ENCODE results near the gene XBP1.

The XBP1 gene

GRCh38 chr22:28791841-28792490, 8.4 kb downstream of the XBP1 start:
- no peak overlapping the region for H3K4me3 ChIP-seq (ENCODE audit: low read depth, low read length)

GRCh38 chr22:28791124-28791523, 9.2 kb downstream of the XBP1 start:
- H3K4me3 ChIP-seq (ENCODE audit: low read depth, low read length) = no peak overlapping the region

More at GRCh38 chr22:28791841-28792490, 8.4 kb downstream of the XBP1 start:
- TF ChIP-seq, protein P1, sequence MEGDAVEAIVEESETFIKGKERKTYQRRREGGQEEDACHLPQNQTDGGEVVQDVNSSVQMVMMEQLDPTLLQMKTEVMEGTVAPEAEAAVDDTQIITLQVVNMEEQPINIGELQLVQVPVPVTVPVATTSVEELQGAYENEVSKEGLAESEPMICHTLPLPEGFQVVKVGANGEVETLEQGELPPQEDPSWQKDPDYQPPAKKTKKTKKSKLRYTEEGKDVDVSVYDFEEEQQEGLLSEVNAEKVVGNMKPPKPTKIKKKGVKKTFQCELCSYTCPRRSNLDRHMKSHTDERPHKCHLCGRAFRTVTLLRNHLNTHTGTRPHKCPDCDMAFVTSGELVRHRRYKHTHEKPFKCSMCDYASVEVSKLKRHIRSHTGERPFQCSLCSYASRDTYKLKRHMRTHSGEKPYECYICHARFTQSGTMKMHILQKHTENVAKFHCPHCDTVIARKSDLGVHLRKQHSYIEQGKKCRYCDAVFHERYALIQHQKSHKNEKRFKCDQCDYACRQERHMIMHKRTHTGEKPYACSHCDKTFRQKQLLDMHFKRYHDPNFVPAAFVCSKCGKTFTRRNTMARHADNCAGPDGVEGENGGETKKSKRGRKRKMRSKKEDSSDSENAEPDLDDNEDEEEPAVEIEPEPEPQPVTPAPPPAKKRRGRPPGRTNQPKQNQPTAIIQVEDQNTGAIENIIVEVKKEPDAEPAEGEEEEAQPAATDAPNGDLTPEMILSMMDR (IDR thresholded peaks at IDR 0.05; ENCODE audit: borderline replicate concordance, insufficient read depth, low read depth, low read length) = no peak

GRCh38 chr22:28788601-28789000, 11.8 kb downstream of the XBP1 start:
- TF ChIP-seq, protein P1 (IDR thresholded peaks at IDR 0.05; ENCODE audit: borderline replicate concordance, insufficient read depth, low read depth, low read length) = no peak
- H3K4me3 ChIP-seq (ENCODE audit: low read depth, low read length) = no peak overlapping the region

More at GRCh38 chr22:28791124-28791523, 9.2 kb downstream of the XBP1 start:
- TF ChIP-seq, protein P1 (IDR thresholded peaks at IDR 0.05; ENCODE audit: borderline replicate concordance, insufficient read depth, low read depth, low read length) = no peak

- no peak overlapping the region for H3K4me3 ChIP-seq (ENCODE audit: low read depth, low read length)
Observed at GRCh38 chr22:28783786-28784671, 16.3 kb downstream of the XBP1 start.

GRCh38 chr22:28780296-28780695, 20.1 kb downstream of the XBP1 start:
- no peak overlapping the region for H3K4me3 ChIP-seq (ENCODE audit: low read depth, low read length)
- TF ChIP-seq, protein P1 (IDR thresholded peaks at IDR 0.05; ENCODE audit: borderline replicate concordance, insufficient read depth, low read depth, low read length) = no peak

More at GRCh38 chr22:28783786-28784671, 16.3 kb downstream of the XBP1 start:
- TF ChIP-seq, protein P1 (IDR thresholded peaks at IDR 0.05; ENCODE audit: borderline replicate concordance, insufficient read depth, low read depth, low read length) = no peak

GRCh38 chr22:28779833-28780232, 20.5 kb downstream of the XBP1 start:
- TF ChIP-seq, protein P1 (IDR thresholded peaks at IDR 0.05; ENCODE audit: borderline replicate concordance, insufficient read depth, low read depth, low read length) = no peak
- H3K4me3 ChIP-seq (ENCODE audit: low read depth, low read length) = no peak overlapping the region

Measured in GM12875 (cell line).